Measurements from ENCODE around the gene CFAP299. TPM values are rescaled to one million over a fixed set of nuclear protein-coding genes. Genes with fewer than 3 reads are reported as not detected.

Gene CFAP299
- total and polyA plus RNA-seq, 2 of the 13 experiments (the other 11 are each of a cell fraction or from before 2014, with no cell fraction given) = not detected

- no peak for TF ChIP-seq ZNF781 (CRISPR knock-in tag; IDR thresholded peaks at IDR 0.05; ENCODE audit: borderline replicate concordance, not compliant biosample characterization)
- no peak for TF ChIP-seq SRY (CRISPR knock-in tag; IDR thresholded peaks at IDR 0.05)
- no peak for TF ChIP-seq ZNF639 (CRISPR knock-in tag; conservative IDR thresholded peaks at IDR 0.05)
- TF ChIP-seq ARID4A (CRISPR knock-in tag; IDR thresholded peaks at IDR 0.05; ENCODE audit: borderline replicate concordance) = no peak
Measured at GRCh38 chr4:80425124-80426100, 89.9 kb downstream of the CFAP299 start (continued).

Measured in HepG2 (cell line).